Bronchial epithelial cell (primary cell): ENCODE measurements around the gene ANO4. TPM values are rescaled to one million over a fixed set of nuclear protein-coding genes. Genes with fewer than 3 reads are reported as not detected.

Experiments
- DNase-seq: peaks from one replicate; pipeline ENCODE4 v3.0.0-alpha.2; 2010; ENCODE audit warnings: low read depth
- FAIRE-seq: peaks from 2 replicates; lab custom pipeline; 2011; peaks lifted over from hg19 to GRCh38; lab: Jason Lieb, UNC
- H3K27me3 ChIP-seq: 2 replicates; pipeline ENCODE4 v1.5.1; 2011; ENCODE audit warnings: low read length; ENCODE audit not compliant: control insufficient read depth, insufficient read depth
- H3K36me3 ChIP-seq: 2 replicates; pipeline ENCODE4 v1.5.1; 2011; ENCODE audit warnings: low read length; ENCODE audit not compliant: control insufficient read depth, insufficient read depth
- H3K4me3 ChIP-seq: 2 replicates; pipeline ENCODE4 v1.5.1; 2011; ENCODE audit warnings: mild to moderate bottlenecking, low read depth, low read length, control low read depth
- CTCF ChIP-seq: IDR thresholded peaks from 2 replicates; pipeline ENCODE4 v1.5.1; 2011; ENCODE audit warnings: mild to moderate bottlenecking, moderate library complexity, low read length, control low read depth, inconsistent platforms; ENCODE audit not compliant: insufficient read depth, severe bottlenecking
- total RNA-seq: library from RNA; depleted of rRNA; stranded (reverse); fragments of >200 nt; gene quantifications from 2 replicates; pipeline ENCODE4 v1.2.1, GENCODE V29; 2014

Gene ANO4
- total RNA-seq, 1 donor from 2014 or later = 2.4 TPM

DNA sequence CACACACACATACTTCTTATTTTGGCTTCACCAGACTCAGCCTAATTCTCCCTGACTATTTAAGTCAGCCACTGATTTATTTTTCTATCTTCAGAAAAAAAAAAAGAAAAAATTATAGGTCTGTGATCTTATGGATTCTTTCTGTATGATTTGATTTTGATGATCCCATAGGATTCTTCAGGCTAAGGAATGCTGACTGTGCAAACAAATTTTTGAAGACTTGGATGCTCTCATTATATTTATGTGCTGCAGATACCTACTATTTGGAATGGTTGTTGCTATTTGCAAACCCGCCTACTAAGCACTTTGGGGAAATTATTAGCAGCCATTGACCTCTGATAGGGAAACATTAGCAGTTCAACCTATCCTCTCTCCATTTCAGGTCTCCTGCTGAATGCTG is 4.0 kb upstream of the ANO4 start:
- peaks cover 2% of the 10 kb centered on the region for H3K27me3 ChIP-seq
- no peak for TF ChIP-seq CTCF
- DNase-seq = no peak
- FAIRE-seq = no peak
- H3K36me3 ChIP-seq = no peaks in the 10 kb centered on the region
- no peak overlapping the region for H3K4me3 ChIP-seq

DNA sequence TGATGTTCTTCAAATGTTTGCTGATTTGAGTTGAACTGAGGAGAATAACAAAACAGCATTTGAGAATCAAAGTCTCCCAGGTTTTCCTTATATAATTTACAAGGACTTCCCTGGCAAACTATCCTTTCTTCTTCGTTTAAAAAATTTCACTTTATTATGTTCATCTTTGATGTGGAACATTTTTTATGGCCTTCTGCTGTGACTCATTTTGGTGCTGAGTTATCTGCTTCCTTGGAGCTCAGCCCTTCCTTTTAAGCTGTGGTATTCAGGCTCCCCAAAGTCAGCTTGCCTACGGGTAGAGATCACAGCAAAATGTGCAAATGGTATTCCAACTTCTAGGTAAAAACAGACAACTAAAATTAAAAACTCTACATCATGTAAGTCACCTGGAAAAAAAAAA is 1.4 kb upstream of the ANO4 start:
- H3K4me3 ChIP-seq = no peak overlapping the region
- peaks cover 2% of the 10 kb centered on the region for H3K27me3 ChIP-seq
- no peak for TF ChIP-seq CTCF
- FAIRE-seq (no peak), DNase-seq (peak; percentile 17)
- H3K36me3 ChIP-seq = no peaks in the 10 kb centered on the region

- no peak overlapping the region for H3K4me3 ChIP-seq
These were observed 711 bp downstream of the ANO4 start for GRCh38 chr12:100795174-100795799.

GRCh38 chr12:100795800-100796179 is 1.2 kb downstream of the ANO4 start:
- H3K27me3 ChIP-seq = peaks cover 2% of the 10 kb centered on the region
- TF ChIP-seq CTCF = no peak
- DNase-seq = no peak
- no peak for FAIRE-seq
- H3K4me3 ChIP-seq = no peak overlapping the region
- no peaks in the 10 kb centered on the region for H3K36me3 ChIP-seq

More at GRCh38 chr12:100795174-100795799, 711 bp downstream of the ANO4 start:
- H3K36me3 ChIP-seq = no peaks in the 10 kb centered on the region
- TF ChIP-seq CTCF = no peak
- DNase-seq (no peak), FAIRE-seq (no peak)
- H3K27me3 ChIP-seq = peaks cover 2% of the 10 kb centered on the region

DNA sequence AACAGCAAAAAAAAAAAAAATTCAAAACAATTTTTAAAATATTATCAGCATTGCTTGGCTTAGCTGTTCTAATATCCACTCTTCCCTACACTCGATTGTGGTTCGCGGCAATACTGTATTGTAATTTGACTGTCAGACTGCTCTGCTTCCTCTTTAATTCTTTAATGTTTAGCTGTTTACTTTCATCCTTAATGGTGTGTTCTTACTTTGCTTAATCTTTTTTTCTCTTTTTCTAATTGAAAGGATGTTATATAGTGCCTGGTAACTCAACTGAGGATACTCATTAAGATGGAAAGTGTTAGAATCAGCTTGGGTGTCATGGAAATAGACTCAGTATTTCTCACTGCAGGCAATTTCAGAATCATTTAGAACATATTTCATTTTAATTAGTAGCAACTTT is 2.0 kb downstream of the ANO4 start:
- no peak for DNase-seq
- Histone ChIP-seq H3K4me3 (no peak overlapping the region), H3K27me3 (peaks cover 2% of the 10 kb centered on the region), H3K36me3 (no peaks in the 10 kb centered on the region)
- FAIRE-seq = no peak
- no peak for TF ChIP-seq CTCF

DNA sequence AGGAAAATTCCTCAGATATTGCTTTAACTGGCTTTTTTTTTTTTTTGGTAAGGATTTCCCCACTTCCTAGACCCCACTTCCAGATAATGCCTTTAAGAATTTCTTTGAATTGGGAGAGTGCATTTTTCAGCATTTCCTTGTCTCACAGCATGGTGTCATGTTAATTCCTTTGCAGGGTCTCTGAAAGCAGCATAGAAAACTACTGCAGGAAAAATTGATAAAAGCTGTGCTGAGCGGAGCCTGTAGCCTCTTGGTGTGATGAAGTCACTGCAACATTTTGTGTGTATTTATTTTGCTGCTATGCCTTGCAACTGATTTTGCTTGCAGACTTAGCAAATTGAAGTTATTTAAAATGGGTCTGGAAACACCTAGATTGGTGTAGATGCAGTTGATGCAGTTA is 2.7 kb downstream of the ANO4 start:
- no peaks in the 10 kb centered on the region for H3K36me3 ChIP-seq
- no peak for FAIRE-seq
- peaks cover 2% of the 10 kb centered on the region for H3K27me3 ChIP-seq
- DNase-seq = no peak
- no peak for TF ChIP-seq CTCF
- H3K4me3 ChIP-seq = no peak overlapping the region
